Measurements from ENCODE around the gene AHR.

AHR gene

DNA sequence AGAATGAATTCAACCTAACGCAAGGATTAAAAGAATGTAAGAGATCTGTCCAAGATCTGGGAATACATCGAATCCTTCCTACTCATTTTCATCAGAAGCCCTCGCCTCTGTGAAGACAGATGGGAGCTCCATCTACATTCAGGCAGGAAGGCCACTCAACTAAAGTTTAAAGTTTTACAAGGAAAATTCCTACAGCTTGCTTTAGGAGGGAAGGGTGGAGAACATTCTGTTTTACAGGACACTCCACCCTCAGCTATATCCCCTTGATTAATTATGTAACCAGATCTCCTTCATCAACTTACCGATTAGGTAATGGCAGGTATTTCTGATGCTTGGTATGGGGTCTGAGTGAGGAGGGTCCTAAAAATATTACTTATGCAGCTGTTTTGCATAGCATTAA lies 5.6 kb upstream of the AHR start:
- Histone ChIP-seq H3K36me3 (ENCODE audit: control insufficient read depth, insufficient read depth, low read length) (no peaks in the 10 kb centered on the region), H3K27ac (ENCODE audit: low read depth, low read length) (no peak overlapping the region), H3K9me3 (ENCODE audit: control insufficient read depth, insufficient read depth, low read depth, low read length) (no peaks in the 10 kb centered on the region)

DNA sequence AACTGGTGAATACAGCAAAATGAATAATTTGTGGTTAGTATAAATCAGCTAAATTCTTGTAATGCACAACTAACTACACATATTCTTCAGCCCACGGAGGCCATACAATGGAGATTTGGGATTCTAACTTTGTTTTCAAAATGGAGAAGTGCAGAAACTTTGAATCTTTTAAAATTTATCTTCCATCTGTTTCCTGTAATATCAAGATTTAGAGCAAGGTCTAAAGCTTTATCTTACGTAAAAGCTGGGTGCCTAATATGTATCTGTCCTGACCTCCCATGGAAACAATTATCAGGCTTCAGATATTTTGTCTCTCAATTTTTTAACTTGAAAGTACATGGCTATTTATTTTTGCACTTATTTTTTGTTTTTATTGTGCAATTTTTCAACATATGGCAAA lies 5.0 kb upstream of the AHR start:
- H3K4me3 ChIP-seq (ENCODE audit: low read depth, low read length), result no peak overlapping the region
- H3K9ac ChIP-seq (ENCODE audit: low read length), result no peak overlapping the region
- peaks cover 7% of the 10 kb centered on the region for H3K27me3 ChIP-seq (ENCODE audit: control insufficient read depth, insufficient read depth, low read length)
- H3K9me3 ChIP-seq (ENCODE audit: control insufficient read depth, insufficient read depth, low read depth, low read length), result no peaks in the 10 kb centered on the region
- H3K27ac ChIP-seq (ENCODE audit: low read depth, low read length), result no peak overlapping the region
- no peaks in the 10 kb centered on the region for H3K36me3 ChIP-seq (ENCODE audit: control insufficient read depth, insufficient read depth, low read length)
- H3K4me1 ChIP-seq (ENCODE audit: control insufficient read depth, insufficient read depth, low read length), result no peaks in the 10 kb centered on the region

More for the DNA sequence above, 5.6 kb upstream of the AHR start:
- Histone ChIP-seq H3K4me3 (ENCODE audit: low read depth, low read length) (no peak overlapping the region), H3K9ac (ENCODE audit: low read length) (no peak overlapping the region), H3K4me1 (ENCODE audit: control insufficient read depth, insufficient read depth, low read length) (no peaks in the 10 kb centered on the region), H3K27me3 (ENCODE audit: control insufficient read depth, insufficient read depth, low read length) (peaks cover 7% of the 10 kb centered on the region)

DNA sequence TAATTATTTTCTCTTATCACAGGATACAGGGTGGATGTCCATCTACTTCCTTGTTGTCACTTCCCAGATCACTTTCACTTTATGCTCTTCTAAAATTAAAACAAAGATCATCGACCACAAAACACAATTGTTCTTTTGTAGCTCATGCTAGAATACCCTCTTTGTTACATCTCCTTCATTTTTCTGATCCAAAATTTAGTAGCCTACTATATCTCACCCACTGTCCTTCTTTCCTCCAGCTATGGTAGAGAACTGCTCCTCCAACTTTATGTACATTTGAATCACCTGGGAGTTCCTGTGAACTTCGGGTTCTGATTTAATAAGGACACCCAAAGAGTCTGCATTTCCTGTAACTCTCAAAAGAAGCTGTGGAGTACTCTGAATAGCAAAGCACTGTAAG lies 1.2 kb upstream of the AHR start:
- no peaks in the 10 kb centered on the region for H3K36me3 ChIP-seq (ENCODE audit: control insufficient read depth, insufficient read depth, low read length)
- no peak overlapping the region for H3K9ac ChIP-seq (ENCODE audit: low read length)
- no peak overlapping the region for H3K4me3 ChIP-seq (ENCODE audit: low read depth, low read length)
- H3K27ac ChIP-seq (ENCODE audit: low read depth, low read length), result no peak overlapping the region
- peaks cover 28% of the 10 kb centered on the region for H3K27me3 ChIP-seq (ENCODE audit: control insufficient read depth, insufficient read depth, low read length)
- H3K9me3 ChIP-seq (ENCODE audit: control insufficient read depth, insufficient read depth, low read depth, low read length), result no peaks in the 10 kb centered on the region
- H3K4me1 ChIP-seq (ENCODE audit: control insufficient read depth, insufficient read depth, low read length), result 0 out of 2 replicates have a peak, but pooled peaks cover 6% of the 10 kb centered on the region

DNA sequence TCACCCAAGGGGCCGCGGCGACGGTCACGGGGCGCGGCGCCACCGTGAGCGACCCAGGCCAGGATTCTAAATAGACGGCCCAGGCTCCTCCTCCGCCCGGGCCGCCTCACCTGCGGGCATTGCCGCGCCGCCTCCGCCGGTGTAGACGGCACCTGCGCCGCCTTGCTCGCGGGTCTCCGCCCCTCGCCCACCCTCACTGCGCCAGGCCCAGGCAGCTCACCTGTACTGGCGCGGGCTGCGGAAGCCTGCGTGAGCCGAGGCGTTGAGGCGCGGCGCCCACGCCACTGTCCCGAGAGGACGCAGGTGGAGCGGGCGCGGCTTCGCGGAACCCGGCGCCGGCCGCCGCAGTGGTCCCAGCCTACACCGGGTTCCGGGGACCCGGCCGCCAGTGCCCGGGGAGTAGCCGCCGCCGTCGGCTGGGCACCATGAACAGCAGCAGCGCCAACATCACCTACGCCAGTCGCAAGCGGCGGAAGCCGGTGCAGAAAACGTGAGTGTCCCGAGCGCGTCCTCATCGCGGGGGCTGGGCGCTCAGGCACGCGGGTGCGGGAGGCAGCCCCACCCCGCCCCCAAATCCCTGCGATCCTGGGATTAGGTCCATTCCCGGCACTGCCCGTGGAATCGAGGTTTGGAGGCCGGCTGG lies 509 bp downstream of the AHR start:
- Histone ChIP-seq H3K27me3 (ENCODE audit: control insufficient read depth, insufficient read depth, low read length) (peaks cover 28% of the 10 kb centered on the region), H3K9ac (ENCODE audit: low read length) (peak overlapping the region; percentile 60), H3K4me1 (ENCODE audit: control insufficient read depth, insufficient read depth, low read length) (0 out of 2 replicates have a peak, but pooled peaks cover 6% of the 10 kb centered on the region), H3K27ac (ENCODE audit: low read depth, low read length) (no peak overlapping the region), H3K4me3 (ENCODE audit: low read depth, low read length) (peak overlapping the region; percentile 76), H3K9me3 (ENCODE audit: control insufficient read depth, insufficient read depth, low read depth, low read length) (no peaks in the 10 kb centered on the region), H3K36me3 (ENCODE audit: control insufficient read depth, insufficient read depth, low read length) (no peaks in the 10 kb centered on the region)

DNA sequence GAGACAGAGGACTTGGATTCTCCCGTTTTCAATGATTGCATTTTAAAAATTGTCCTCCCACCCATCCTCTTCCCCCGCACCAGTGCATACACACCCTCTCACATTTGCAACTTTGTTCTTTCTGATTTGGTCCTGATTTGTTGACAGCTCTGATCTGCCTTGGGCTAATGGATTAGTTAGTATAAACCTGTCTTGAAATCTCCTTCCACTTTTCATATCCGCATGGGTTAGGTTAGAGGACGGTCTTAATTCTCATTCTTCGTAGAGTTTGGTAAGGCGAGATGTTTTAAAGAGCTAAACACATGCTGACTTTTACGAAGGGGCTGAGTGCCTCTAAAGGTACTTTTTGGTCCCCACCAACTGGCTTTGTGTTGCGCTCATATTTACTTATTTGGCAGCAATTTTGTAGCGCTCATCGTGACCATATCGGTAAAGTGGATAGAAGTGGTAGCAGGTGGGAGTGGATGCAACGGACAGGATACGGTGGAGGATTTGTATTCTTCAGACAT lies 1.1 kb downstream of the AHR start:
- Histone ChIP-seq H3K4me3 (ENCODE audit: low read depth, low read length) (peak overlapping the region; percentile 76), H3K9me3 (ENCODE audit: control insufficient read depth, insufficient read depth, low read depth, low read length) (no peaks in the 10 kb centered on the region), H3K27ac (ENCODE audit: low read depth, low read length) (no peak overlapping the region), H3K27me3 (ENCODE audit: control insufficient read depth, insufficient read depth, low read length) (peaks cover 28% of the 10 kb centered on the region), H3K9ac (ENCODE audit: low read length) (peak overlapping the region; percentile 60), H3K4me1 (ENCODE audit: control insufficient read depth, insufficient read depth, low read length) (peaks cover 8% of the 10 kb centered on the region; the same call in 1 of the 2 replicates), H3K36me3 (ENCODE audit: control insufficient read depth, insufficient read depth, low read length) (no peaks in the 10 kb centered on the region)

DNA sequence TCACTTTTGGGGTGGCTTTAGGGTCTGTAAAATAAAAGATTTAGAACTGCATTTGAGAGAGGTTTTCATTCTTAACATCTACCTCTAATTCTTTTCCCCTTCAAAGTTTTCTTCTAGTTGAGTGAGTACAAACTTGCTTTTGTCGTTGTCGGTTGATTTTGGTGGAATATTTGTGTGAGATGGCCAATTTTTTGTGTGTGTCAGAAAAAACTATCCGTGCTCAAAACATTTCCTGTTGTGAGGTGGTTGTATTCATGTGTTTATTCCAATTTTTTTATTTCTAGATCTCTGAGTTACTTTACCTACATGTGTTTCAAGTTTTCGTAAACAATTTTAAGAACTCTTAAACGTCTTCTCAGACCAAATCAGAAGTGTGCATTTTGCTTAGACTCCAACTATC lies 1.6 kb downstream of the AHR start:
- Histone ChIP-seq H3K27me3 (ENCODE audit: control insufficient read depth, insufficient read depth, low read length) (peaks cover 28% of the 10 kb centered on the region), H3K36me3 (ENCODE audit: control insufficient read depth, insufficient read depth, low read length) (no peaks in the 10 kb centered on the region), H3K9me3 (ENCODE audit: control insufficient read depth, insufficient read depth, low read depth, low read length) (no peaks in the 10 kb centered on the region), H3K4me1 (ENCODE audit: control insufficient read depth, insufficient read depth, low read length) (peaks cover 13% of the 10 kb centered on the region; the same call in 1 of the 2 replicates), H3K27ac (ENCODE audit: low read depth, low read length) (no peak overlapping the region), H3K9ac (ENCODE audit: low read length) (no peak overlapping the region), H3K4me3 (ENCODE audit: low read depth, low read length) (peak overlapping the region; percentile 76)

DNA sequence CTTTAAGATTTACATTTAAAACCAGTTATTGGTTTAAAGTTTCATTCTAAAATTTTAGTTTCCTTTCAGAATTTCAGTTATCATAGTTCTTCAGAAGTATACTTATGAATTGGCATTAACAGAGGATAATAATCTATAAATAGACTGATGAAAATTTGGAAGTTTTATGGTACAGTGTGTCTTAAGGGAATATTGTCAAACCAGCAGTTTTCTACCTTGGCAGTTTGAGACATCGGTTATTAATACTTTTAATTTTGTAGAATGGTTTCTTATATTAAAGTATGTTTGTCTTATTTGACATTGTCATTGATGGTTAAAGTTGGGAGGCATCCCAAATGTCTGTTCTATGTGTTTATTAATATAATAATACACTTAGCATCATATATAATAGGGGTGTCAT lies 2.0 kb downstream of the AHR start:
- Histone ChIP-seq H3K36me3 (ENCODE audit: control insufficient read depth, insufficient read depth, low read length) (no peaks in the 10 kb centered on the region), H3K9me3 (ENCODE audit: control insufficient read depth, insufficient read depth, low read depth, low read length) (no peaks in the 10 kb centered on the region), H3K9ac (ENCODE audit: low read length) (no peak overlapping the region), H3K4me3 (ENCODE audit: low read depth, low read length) (peak overlapping the region; percentile 76), H3K27me3 (ENCODE audit: control insufficient read depth, insufficient read depth, low read length) (peaks cover 26% of the 10 kb centered on the region), H3K27ac (ENCODE audit: low read depth, low read length) (no peak overlapping the region), H3K4me1 (ENCODE audit: control insufficient read depth, insufficient read depth, low read length) (peaks cover 17% of the 10 kb centered on the region; the same call in 1 of the 2 replicates)

DNA sequence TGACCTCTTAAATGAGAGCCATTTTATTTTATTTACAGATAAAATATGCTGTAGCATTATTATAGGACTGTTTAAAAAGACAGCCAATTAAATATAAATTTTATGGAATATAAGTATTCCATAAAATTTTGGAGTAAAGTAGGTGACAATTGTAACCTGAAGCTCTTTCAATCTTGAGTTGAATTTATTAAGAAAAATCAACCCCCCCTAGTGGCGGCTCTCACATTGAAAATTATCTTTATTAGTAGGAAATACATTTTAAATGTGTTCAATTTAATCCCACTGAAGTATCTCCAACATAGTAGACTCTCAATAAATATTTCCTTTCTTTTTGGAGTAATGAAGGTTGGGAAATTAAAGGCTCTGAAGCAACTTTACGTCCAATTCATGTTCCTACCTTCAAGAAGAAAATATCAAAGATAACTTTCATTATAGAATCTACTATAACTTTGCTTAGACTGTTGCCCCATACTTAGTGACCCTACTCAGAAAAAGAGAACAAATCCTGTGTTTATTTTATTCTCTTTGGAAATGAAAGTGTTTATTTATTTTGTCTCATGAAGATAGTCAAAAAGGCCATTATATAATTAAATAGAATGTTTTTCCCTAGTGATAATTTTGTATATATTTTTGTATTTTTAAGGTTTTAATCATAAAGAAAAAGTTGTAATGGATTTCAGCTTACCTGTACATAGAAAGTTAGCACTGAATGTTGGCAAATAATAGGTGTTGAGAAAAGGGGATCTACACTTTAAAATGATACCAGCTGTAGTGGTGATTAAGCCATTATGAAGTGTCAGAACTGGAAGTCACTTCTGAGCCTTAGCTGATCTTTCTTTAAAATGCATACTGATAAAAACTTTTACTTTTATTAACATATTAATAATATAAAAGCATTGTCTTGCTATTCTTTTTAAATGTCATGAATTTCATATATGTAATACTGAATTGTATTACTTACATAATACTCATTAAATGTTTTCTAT lies 3.3 kb downstream of the AHR start:
- no peaks in the 10 kb centered on the region for H3K36me3 ChIP-seq (ENCODE audit: control insufficient read depth, insufficient read depth, low read length)
- no peak overlapping the region for H3K9ac ChIP-seq (ENCODE audit: low read length)
- peaks cover 24% of the 10 kb centered on the region; the same call in 1 of the 2 replicates for H3K4me1 ChIP-seq (ENCODE audit: control insufficient read depth, insufficient read depth, low read length)
- H3K27ac ChIP-seq (ENCODE audit: low read depth, low read length), result no peak overlapping the region
- H3K27me3 ChIP-seq (ENCODE audit: control insufficient read depth, insufficient read depth, low read length), result peaks cover 21% of the 10 kb centered on the region
- no peak overlapping the region for H3K4me3 ChIP-seq (ENCODE audit: low read depth, low read length)
- H3K9me3 ChIP-seq (ENCODE audit: control insufficient read depth, insufficient read depth, low read depth, low read length), result no peaks in the 10 kb centered on the region

DNA sequence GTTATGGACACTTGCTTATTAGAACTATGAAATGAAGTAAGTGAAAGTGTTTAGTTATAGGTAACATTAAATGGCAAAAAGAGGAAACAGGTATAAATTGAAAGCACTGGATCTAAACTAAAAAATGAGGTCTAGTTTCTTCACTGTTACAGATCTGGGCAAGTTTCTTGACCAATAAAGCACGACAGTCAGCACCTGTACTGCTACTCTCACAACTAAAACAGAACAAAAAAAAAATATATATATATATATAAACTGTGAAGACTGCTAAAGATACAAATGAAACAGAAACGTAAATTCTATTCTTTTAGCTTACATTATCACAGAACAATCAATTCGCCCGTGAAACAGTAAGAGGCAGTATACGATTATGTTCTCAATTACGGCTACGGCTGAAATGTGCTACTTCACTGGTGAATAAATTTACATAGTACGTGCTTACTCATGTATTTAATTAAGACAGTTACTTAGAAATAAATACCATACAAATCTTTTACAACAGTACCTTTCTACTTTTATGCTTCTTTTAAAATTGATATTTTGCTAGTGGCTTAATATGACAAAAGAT lies 4.2 kb downstream of the AHR start:
- peaks cover 21% of the 10 kb centered on the region for H3K27me3 ChIP-seq (ENCODE audit: control insufficient read depth, insufficient read depth, low read length)
- no peak overlapping the region for H3K4me3 ChIP-seq (ENCODE audit: low read depth, low read length)
- H3K4me1 ChIP-seq (ENCODE audit: control insufficient read depth, insufficient read depth, low read length), result peaks cover 25% of the 10 kb centered on the region; the same call in 1 of the 2 replicates
- no peaks in the 10 kb centered on the region for H3K36me3 ChIP-seq (ENCODE audit: control insufficient read depth, insufficient read depth, low read length)
- no peaks in the 10 kb centered on the region for H3K9me3 ChIP-seq (ENCODE audit: control insufficient read depth, insufficient read depth, low read depth, low read length)
- no peak overlapping the region for H3K27ac ChIP-seq (ENCODE audit: low read depth, low read length)
- H3K9ac ChIP-seq (ENCODE audit: low read length), result no peak overlapping the region

DNA sequence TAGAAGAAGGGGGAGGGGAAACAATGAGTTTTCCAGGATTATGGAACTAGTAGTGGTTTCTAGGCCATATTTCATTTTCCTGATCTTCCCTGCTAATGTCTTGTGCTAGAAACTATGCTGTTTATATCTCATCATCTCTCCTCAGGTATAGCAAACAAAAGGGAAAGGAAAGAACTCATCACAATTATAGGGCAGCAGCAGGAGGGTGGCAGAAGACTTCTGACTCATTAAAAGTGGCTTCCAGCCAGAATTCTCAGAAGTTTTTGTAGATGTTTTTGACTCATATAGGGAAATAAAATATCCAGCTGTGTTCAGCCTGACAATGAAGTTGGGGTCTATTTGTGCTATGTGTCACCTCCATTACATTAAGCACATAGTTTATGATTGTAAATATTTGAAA lies 6.5 kb downstream of the AHR start:
- H3K9me3 ChIP-seq (ENCODE audit: control insufficient read depth, insufficient read depth, low read depth, low read length), result no peaks in the 10 kb centered on the region
- no peak overlapping the region for H3K4me3 ChIP-seq (ENCODE audit: low read depth, low read length)
- H3K9ac ChIP-seq (ENCODE audit: low read length), result no peak overlapping the region
- peaks cover 8% of the 10 kb centered on the region for H3K27me3 ChIP-seq (ENCODE audit: control insufficient read depth, insufficient read depth, low read length)
- no peaks in the 10 kb centered on the region for H3K36me3 ChIP-seq (ENCODE audit: control insufficient read depth, insufficient read depth, low read length)
- peaks cover 30% of the 10 kb centered on the region; the same call in 1 of the 2 replicates for H3K4me1 ChIP-seq (ENCODE audit: control insufficient read depth, insufficient read depth, low read length)
- H3K27ac ChIP-seq (ENCODE audit: low read depth, low read length), result no peak overlapping the region
